Measurements from ENCODE around the gene PDK1.
A peak's percentile ranks its signal among the peaks of the same experiment; 100 is the strongest.
"Not testable (repeated sequence)": the region's sequence is repeated elsewhere in the genome, so short reads cannot be mapped to it uniquely, and the experiment has no call there.

The PDK1 gene

DNA sequence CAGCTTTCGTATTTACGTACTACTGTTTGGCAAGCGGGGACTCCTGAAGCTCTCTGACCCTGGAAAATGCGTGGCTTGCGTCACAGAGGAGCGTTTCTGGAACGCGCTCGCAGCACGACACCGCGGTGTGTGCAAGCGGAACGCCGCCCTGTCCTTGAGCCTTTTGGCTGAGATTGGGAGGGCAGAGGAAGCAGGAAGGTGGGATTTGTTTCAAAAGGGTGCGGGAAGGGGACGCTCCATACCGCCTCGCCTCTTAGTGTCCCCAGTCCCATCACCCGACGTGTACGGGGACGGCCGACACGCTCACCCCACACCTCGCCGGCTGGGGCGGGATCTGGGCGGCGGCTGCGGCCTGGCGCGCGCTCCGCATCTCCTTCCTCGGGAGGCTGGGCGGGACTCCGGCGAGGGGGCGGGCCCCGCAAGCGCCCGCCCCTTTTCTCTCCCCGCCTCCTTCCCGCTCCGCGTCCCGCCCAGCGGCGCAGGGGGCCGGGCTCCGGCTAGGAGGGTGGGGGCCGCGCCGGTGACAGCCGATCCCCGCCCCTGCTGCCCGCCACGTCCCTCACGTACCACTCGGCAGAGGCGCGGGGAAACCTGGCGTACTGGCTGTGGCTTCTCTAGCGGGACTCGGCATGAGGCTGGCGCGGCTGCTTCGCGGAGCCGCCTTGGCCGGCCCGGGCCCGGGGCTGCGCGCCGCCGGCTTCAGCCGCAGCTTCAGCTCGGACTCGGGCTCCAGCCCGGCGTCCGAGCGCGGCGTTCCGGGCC, at the start of gene PDK1:
Gene PDK1 (plus strand): TSS at position 569 of the 762 bp plus-strand sequence. CDS start 61 bp downstream, at position 630.
- peak; percentile 87 to 90 for DNase-seq

DNA sequence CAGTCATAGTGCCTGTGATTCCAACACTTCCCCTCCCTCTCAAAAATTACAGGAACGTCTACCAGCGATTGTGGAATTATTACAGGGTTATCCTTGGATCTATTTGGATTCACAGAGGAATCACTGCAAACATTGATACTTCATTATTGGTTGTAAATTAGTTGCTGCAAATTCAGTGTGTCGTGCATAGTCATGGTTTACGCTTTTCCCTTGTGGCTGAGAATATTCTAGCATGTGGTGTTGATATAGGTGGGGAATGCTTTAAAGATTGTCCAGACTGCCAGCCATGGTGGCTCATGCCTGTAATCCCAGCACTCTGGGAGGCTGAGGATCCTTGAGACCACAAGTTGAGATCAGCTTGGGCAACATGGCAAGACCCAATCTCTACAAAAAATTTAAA, 48.7 kb upstream of the PDK1 start:
- no peak for DNase-seq

DNA sequence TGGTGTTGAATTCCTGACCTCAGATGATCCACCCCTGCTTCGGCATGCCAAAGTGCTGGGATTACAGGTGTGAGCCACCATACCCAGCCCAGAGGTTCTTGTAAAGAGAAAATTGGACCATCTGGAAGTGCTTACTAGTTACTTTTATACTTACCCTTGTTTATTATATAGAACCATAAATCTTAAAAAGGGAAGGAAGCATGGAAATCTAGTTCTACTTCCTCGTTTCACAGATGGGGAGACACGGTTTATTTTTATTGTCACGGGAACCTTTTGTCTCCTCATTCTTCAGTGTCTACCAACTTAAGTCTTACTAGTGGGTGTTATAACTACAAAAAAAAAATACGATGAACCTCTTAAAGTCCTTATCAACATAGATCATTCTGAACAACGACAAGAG, 45.8 kb upstream of the PDK1 start:
- no peak for DNase-seq

DNA sequence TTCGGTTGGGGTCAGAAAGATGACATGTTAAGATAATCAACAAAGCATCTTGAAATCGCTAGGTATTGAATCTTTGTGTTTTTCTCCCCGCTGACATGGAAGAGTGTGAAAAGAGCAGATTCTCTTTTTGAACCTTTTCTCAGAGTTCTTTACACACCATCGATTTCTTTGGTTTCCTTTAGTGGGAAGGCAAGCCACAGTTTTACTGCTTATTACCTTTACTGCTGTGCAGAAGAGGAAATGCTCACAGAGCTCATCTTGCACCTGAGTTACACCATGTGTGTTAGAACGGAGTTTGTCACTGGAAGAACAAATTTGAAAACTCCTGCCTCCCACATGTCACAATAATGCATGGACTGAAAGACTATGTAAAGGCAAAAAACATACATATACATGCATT, 45.3 kb upstream of the PDK1 start:
- no peak for DNase-seq

DNA sequence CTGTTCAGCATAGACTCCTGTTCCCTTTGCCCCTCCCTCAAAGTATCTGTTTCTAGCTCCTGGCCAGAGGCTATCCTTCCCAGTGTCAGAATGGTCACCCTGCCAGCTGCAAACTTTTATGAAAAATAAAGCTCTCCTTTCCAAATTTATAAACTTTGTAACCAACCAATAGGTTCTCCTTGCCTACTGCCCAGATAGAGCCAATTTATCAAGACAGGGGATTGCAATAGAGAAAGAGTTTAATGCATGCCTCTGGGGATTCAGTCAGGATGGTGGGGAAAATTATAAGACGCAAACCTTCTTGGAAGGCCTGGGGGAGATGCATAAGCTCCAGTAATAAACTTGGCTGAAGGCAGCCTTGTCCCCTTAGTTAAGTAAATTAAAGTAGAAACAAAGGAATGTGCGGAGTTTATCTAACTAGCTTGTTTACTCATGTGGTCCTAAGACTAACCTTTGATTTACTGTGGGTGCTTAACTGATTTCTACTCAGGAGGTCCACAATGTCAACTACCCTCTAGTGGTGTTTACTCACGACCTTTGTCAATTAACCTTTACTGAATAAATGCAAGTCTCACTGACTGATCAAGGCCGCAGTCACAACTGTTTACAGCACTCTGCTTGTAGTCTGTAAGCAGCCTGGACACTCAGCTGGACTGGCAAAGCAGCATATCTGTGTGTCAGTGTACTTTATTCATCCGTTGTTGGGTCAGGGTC, 42.9 kb upstream of the PDK1 start:
- DNase-seq, result no peak

DNA sequence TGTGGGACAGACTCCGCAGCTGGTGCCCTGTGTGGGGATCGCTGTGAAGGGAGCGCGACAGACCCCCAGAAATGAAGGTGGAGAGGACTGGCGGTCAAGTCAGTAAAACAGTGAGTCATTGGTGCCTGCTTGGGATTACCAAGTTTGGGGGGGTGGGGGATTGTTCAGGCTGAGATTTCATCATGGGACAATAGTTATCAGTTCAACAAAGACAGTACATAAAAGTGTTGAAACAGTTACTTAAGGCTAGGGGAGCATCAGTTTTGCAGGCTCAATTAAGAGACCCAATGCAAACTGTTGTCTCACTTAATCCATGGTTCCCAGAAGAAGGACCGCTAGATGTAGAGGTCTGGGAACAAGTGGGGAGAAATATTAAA, 42.4 kb upstream of the PDK1 start:
- no peak for DNase-seq

DNA sequence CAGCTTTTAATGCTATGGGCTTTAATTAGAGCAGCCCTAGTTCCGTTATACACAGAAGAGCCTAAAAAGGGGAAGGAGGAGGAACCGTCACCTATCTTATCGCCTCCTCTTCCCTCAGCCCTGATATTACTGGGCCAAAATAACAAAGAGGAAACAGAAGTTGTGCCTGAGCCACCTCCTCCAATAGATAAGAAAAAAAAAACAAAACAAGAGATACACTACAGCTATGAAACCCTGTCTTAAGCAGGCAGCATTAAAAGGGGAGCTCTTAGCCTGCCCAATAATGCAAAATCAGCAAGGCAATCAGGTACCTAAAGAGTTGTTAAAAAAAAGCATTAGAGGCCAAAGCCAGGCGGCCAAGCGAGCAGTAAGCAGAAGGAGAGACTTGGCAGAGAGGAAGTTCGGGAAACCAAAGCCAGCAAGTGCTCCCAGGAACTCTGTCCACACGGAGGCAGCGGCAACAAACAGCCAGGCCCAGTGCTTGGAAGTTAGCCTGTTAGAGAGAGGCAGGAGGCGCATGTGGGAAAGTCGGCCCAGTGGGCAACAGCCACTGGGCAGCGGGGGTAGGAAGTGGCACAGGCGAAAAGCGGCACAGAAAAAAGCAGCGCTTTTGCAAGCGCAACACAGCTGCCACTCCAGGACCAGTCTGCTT, 41.8 kb upstream of the PDK1 start:
- no peak for DNase-seq

DNA sequence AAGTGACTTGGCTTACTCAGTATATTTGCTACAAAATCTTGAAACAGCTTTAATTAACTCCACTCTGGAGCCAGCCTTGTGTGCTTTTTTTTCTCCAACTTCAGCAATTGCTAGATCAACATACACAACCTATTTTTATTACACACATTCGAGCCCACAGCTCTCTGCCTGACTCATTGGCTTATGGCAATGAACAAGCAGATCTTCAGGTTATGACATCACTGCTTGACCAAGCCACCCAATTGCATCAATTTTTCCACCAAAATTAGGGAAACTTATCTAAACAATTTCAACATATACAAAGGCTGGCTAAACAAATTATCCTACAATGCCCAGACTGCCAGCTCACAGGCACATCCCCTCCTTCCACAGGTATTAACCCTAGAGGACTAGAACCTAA, 39.6 kb upstream of the PDK1 start:
- no peak for DNase-seq

DNA sequence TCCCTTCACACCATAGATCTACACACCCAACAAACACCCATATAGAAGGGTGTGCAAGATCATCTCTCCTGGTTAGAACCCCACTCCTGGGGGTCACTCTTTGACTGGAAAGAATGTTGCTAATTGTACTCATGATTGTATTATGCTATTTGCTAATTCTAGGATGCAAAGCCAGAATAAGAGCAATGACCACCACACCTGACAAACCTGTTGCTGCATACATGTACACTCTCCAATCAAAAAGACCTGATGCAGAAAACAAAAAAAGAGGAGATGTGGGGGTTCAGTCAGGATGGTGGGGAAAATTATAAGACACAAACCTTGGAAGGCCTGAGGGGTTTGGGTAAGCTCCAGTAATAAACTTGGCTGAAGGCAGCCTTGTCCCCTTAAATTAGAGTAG, 36.9 kb upstream of the PDK1 start:
- DNase-seq, result no peak

DNA sequence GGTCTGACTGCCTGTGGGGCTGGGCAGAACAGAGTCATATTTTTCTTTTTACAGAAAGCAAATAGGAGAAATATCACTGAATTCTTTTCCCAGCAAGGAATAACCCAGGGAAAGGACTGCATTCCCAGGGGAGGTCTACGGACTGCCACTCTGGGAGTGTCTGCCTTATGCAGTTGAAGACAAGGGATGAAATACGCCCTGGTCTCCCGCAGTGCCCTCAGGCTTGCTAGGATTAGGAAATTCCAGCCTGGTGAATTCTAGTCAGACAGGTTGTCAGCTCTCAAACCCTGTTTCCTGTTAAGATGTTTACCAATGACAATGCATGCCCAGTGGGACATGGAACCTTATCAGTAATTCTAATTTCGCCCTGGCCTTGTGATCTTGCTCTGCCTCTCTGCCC, 30.3 kb upstream of the PDK1 start:
- DNase-seq, result no peak

DNA sequence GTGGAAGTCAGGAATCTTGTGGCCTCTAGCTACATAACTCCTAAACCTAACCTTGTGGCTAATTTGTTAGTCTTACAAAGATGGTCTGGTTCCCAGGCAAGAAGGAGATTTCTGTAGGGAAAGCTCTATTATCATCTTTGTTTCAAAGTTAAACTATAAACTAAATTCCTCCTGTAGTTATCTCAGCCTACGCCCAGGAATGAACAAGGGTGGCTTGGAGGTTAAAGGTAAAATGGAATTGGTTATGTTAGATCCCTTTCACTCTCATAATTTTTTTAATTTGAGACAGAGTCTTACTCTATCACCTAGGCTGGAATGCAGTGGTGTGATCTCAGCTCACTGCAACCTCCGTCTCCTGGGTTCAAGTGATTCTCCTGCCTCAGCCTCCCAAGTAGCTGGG, 24.6 kb upstream of the PDK1 start:
- no peak for DNase-seq

DNA sequence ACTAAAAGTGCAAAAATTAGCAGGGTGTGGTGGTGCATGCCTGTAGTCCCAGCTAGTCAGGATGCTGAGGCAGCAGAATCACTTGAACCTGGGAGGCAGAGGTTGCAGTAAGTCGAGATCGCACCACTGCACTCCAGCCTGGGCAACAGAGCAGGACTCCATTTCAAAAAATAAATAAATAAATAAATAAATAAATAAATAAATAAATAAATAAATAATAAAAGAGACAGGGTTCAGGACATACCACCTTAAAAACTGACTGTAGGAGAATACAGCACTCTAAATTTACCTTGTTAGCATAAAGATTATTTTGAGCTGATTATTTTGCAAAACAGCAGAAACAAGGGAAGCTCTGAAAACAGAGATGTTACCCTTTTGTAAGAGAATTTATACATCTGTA, 23.4 kb upstream of the PDK1 start:
- not testable (repeated sequence) for DNase-seq

DNA sequence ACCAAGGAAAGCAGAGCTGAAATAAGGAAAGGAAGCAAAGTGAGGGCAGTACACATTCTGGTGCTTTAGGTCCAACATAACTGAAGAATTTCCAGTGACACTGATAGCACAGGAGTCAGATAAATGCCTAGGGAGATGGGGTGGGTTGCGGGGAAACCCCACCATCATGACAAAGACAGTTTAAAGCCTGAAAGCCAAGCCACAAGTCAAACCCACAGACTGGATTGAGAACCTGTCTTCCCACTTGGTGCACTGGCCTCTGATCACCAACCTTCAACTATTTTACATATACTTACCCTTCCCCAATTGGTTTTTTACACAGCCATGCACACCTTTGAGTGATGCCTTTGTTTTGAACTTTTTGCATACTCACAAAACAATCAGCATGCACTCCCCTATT, 22.2 kb upstream of the PDK1 start:
- DNase-seq, result no peak

DNA sequence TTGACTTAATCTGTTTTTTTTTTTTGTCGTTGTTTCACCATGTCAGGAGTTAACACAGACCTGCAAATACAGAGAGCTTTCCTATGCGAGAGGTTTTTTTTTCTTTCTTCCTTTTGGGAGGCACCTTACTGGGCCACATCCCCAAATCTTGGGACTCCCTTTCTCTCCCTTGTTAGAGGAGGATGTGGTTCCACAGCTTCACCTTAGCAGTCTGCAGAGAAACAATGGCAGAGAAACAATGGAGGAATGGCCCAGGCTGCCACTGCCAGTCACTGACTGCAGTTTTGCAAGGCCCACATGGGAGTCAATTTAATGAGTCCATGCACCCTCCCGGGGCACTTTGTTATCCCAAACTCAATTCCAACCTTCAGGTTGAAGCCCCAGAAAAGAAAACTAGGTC, 20.8 kb upstream of the PDK1 start:
- no peak for DNase-seq

DNA sequence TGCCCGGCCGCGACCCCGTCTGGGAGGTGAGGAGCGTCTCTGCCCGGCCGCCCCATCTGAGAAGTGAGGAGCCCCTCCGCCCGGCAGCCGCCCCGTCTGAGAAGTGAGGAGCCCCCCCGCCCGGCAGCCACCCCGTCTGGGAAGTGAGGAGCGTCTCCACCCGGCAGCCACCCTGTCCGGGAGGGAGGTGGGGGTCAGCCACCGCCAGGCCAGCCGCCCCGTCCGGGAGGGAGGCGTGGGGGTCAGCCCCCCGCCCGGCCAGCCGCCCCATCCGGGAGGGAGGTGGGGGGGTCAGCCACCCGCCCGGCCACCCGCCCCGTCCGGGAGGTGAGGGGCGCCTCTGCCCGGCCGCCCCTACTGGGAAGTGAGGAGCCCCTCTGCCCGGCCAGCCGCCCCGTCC, 18.0 kb upstream of the PDK1 start:
- not testable (repeated sequence) for DNase-seq

DNA sequence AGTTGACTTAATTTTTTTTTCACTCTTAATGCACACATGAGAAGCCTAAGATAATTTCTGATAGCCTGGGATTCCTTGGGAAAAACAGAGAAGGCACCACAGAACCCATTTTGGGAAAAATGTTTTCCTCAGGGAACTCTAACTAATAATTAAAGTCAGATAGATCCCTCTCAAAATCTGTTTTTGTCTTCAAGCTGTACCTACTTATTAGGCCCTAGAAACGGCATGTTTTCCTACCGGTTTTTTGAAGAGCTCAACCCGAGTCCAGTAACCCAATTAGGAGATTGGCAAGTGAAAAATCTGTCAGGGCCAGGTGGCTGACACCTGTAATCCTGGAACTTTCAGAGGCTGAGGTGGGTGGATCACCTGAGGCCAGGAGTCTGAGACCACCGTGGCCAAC, 16.1 kb upstream of the PDK1 start:
- no peak for DNase-seq

DNA sequence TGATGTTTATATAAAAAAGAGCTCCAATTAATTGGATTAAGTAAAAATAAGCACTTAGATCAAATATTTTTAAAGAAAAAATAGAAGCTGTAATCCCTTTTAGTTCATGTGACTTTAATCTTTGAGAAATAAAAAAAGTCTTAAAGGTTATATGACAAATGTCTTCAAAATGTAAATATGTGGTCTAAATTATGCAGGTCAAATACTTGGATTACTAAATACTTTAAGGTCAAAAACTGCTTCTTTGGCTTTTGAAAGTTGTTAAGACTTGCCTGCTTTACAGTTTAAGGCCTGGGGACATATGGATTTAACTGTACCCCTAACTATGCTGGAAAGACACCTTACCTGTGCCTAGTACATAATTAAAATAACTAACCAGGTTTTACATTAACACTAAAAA, 15.5 kb upstream of the PDK1 start:
- no peak for DNase-seq

DNA sequence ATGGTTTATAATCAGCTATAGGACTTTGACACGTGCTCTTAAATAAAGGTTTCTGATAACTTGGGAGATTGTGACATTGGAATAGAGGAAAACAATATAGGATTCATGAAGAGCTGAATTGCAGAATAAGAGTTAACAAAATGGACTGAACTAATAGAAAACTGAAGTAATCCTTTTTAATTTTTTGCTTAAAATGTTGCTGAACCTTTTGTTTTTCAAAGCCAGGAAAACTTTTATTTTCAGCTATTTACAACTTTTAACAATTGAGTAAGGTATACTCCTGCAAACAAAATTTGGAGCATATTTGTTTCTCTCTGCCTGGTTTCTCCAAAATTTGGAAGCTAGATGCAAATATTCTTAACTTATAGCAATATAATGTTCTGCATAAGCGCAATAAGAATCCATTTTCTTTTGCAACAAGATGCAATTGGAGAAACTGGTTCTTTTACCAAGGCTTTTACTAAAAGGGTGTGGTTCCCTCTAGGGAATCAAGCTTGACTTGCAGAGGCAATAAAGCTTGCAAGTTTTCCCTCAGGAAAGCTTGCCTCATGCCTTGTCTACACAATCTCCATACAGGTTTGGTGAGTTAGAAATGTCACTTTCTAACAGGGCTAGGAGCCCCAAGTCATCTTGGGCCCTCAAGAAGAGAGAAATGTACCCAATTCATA, 10.3 kb upstream of the PDK1 start:
- DNase-seq, result no peak

DNA sequence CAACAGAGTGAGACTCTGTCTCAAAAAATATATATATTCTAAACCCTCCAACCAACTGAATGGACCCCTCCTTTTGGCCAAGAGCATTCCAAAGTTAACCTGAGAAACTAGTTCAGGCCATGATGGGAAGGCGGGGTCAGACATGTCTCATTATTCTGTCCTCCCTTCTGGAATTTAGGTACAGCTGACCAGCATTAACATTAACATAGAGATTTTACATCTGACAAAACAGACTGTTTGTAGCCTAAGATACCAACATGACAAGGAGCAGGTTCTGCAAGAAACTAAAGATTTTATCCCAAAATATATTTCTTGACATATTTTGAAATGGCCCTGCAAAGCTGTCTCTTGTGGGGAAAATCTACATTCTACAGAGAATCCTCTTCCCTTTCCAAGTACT, 6.8 kb upstream of the PDK1 start:
- no peak for DNase-seq

DNA sequence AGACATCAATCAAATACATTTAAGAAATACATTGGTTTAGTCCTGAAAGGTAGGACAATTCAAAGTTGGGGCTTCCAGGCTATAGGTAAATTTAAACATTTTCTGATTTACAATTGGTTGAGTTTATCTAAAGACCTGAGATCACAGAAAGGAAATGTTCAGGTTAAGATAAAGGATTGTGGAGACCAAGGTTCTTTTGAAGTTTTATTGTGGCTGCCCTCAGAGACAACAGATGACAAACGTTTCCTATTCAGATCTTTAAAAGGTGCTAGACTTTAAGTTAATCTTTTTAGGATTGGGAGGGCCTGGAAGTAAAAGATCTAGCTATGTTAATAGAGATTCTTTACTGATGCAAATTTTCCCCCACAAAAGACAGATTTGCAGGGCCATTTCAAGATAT, 6.1 kb upstream of the PDK1 start:
- not testable (repeated sequence) for DNase-seq

DNA sequence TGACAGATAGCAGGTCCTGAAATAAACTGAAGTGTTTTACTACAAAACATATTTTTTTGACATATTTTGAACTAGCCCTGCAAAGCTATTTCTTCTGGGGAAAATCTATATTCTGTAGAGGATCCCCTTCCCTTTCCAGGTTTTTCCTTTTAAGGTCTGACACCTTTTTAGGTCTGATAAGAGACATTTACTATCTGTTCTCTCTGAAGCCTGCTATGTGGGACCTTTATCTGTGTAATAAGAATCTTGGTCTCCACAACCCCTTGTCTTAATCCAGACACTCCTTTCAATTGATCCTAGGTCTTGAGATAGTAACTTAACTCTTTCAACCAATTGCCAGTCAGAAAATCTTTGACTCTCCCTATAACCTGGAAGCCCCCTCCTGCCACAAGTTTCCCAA, 5.5 kb upstream of the PDK1 start:
- no peak for DNase-seq

DNA sequence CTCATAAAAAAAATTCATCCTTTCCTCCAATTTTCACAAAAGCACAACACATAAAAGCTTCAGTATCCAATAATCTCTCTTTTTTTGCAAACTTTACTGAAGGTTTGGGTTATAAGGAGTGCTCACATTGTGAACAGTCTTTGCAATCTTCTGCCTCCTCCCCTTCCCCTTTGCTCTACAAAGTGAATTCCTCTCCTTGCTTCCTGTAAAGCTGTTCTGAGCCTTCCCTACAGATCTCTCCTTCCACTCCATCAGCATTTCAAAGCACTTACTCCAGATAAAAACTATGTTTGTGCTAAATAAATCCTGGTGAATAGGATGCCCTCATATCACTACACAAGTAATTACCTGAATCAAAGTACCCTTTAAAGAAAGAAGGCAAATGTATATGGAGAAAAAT, 4.6 kb upstream of the PDK1 start:
- no peak for DNase-seq

DNA sequence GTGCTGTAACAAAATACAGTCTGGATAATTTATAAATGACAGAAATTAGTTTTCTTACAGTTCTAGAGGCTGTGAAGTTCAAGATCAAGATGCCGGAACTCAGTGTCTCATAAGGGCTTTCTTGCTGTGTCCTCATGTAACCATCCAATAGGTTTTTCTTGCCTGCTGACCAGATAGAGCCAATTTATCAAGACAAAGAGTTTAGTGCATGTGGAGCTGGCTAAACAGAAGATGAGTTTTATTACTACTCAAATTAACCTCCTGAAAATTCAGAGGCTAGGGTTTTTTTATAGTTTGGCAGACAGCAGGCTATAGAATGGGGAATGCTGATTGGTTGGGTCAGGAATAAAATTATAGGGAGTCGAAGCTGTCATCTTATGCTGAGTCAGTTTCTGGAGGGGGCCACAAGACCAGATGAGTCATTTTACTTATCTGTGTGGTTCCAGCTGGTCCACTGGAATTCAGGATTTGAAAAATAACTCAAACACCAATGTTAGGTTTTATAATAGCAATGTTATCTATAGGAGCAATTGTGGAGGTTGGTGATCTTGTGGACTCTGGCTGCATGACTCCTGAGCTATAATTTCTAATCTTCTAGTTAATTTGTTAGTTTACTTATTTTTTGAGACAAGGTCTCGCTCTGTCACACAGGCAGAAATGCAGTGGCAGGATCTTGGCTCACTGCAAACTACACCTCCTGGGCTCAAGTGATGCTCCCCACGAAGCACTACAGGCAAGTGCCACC, 3.2 kb upstream of the PDK1 start:
- DNase-seq, result no peak

Data from stimulated activated CD4-positive, alpha-beta T cell treated with anti-CD3 and anti-CD28 coated beads, Interleukin-4, amount 100 ng/mL, for 4 hours (primary cell).